ENCODE data around the gene BCDIN3D.

The BCDIN3D gene

DNA sequence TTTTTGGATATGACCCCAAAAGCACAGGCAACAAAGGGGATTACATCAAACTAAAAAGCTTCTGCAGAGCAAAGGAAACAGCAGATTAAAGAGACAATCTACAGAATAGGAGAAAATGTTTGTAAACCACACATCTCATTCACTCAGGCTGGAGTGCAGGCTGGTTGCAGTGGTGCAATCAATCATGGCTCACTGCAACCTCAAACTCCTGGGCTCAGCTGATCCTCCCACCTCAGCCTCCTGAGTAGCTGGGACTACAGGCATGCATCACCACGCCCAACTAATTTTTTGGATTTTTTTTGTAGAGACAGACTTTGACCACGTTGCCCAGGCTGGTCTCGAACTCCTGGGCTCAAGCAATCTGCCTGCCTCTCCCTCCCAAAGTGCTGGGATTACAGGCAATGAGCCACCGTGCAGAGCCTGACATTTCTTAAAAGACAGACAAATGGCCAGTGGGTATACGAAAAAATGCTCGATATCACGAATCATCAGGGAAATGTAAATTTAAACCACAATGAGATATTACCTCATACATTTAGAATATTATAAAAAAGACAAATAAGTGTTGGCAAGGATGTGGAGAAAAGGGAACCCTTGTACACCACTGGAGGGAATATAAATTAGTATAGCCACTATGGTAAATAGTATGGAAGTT, 24.5 kb downstream of the BCDIN3D start:
- DNase-seq: no peak

DNA sequence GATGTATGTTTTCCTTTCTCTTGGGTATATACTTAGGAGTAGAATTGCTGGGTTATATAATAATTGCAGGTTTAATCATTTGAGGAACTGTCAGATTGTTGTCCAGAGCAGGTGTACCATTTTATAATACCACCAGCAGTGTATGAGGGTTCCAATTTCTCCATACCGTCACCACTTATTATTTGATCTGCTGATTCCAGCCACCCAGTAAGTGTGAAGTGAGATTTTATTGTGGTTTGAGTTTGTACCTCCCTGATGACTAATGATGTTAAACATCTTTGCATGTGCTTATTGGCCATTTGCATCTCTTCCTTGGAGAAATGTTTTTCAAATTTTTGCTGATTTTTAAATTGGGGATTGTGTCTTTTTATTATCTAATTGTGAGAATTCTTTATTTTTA, 29.8 kb downstream of the BCDIN3D start:
- no peak for DNase-seq

DNA sequence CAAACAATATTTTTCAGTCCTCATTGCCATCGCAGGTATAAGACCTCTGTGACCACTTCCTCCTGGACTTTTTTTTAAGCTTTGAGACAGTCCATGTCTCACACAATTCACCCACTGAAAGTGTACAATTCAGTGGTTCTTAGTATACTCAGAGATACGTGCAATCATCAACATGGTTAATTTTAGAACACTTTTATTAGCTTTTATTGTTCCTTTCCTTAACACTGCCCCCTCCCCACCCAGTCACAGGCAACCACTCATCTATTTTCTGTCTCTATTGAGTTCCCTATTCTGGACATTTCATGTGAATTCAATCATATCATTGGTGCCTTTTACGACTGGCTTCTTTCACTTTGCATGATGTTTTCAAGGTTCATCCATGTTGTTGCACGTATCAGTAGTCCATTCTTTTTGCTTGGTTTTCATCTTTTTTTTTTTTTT, 30.9 kb downstream of the BCDIN3D start:
- no peak for DNase-seq

DNA sequence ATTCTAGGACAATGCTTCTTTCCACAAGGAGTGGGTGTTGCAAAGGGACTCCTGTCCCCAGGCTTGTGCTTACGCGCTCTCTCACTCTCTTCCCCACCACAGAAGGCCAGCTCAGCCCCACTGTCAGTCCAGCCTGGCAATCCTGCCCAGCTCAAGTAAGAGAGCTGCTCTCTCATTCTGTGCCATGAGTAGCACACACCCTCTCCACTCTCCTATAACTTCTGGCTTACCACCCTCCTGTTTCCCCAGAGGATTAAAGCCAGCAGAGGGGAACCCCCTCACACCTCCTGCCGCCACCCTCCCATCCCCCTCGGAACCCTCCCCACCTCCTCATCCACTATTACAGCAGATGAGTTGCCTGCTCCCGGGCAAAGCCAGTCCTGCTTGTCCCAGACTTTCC, 31.8 kb downstream of the BCDIN3D start:
- no peak for DNase-seq

DNA sequence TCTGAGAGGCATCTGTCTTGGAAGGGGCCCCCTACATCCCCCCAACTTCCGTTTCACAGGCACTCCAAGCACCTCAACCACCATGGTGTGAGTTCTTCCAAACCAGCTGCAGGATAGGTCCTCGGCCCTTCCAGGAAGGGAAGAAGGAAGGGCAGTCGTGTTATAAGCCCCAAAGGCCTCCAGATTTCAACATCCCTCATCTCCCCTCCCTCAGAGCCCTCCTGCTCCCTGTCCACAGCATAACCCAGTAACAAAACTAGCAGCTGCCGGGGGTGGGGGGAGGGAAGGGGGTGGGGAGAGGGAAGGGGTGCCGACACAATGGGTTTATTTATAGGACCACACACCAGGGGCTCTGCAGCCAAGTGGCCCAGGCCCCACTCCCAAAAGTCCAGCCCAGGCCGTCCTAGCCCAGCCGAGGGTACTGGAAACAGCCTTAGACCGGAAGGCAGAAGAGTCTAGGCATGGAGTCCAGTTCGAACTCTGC, 33.0 kb downstream of the BCDIN3D start:
- DNase-seq: no peak

- no peak for DNase-seq
Measured at GRCh38 chr12:49809381-49809905, 33.5 kb downstream of the BCDIN3D start.

DNA sequence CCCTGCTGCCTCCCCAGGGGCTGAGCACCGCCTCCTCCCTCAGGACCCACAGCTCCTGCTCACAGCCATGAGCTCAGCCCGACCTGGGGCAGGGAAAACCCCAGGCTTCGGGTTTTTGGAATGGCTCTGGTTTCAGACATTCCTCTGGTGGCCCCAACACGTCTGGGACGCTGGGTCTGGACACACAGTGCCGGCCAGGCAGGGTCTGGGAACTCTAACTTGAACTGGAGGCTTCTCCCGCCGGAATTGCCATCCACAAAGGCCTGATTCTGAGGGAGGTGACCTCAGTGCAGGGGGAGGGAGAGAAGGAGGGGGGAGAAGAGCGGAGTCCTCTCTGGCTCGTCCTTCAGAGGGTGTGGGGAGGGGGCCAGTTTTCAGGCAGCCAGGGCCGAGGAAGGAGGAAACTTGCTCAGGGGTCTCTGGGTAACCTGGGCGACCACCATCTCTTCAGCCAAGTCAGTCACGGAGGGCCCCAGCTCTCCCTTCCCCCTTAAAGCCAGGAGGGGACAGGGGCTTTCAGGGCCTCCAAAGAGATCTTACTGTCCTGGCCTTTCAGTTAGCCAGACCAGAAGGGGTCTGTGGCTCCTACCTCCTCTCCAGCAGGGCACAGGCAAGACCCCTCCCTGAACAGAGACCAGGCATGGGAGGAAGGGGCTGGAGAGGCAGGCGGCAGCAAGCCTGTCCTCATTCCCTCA, 34.1 kb downstream of the BCDIN3D start:
- DNase-seq: no peak

- DNase-seq: no peak
Measured at GRCh38 chr12:49807991-49808580, 34.8 kb downstream of the BCDIN3D start.

GRCh38 chr12:49806877-49807276, 36.0 kb downstream of the BCDIN3D start:
- DNase-seq: no peak

DNA sequence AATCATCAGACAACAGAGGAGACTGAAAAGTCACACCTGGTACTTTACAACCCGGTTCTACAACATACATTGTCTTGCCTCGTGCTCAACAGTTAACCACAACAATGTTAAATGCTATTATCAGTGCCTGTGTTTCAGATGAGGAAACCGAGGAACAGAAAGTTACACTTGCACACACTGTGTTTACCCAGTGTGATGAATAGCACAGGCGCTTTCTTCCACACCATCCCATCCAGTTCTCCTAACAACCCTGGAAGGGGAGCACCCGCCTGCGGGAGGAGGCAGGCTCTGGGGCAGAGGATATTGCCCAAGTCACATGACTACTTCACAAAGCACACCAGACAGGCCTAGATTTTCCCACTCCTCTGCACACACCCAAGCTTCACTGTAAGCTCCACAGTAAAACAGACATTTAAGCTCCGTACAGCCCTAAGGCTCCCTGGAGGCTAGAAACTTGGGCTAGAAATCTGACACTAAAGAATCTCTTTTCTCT, 36.5 kb downstream of the BCDIN3D start:
- DNase-seq: no peak

- no peak for DNase-seq
Measured at GRCh38 chr12:49805409-49805808, 37.5 kb downstream of the BCDIN3D start.

DNA sequence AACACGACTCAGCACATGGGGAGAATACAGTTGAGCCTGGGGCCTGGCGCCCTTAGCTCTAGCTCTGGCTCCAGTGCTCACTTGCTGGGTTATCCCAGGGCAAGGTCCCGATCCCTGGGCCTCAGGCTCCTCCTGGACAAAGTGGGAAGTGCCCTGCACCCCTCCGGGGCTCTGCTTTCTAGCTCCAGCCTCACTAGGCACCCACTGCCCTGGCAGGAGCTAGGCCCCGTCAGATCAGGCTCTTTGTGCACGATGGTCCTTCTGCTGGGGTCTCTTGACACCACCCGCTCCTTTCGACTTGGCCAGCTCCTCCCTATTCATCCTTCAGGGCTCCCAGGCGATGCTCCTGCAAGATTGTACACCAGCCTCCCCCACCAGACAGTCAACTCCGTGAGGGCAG, 38.1 kb downstream of the BCDIN3D start:
- no peak for DNase-seq

- no peak for DNase-seq
Measured at GRCh38 chr12:49803693-49804450, 39.0 kb downstream of the BCDIN3D start.

GRCh38 chr12:49801141-49802063, 41.5 kb downstream of the BCDIN3D start:
- no peak for DNase-seq

GRCh38 chr12:49800421-49801140, 42.3 kb downstream of the BCDIN3D start:
- no peak for DNase-seq

- DNase-seq: no peak
Measured at GRCh38 chr12:49798934-49799333, 44.0 kb downstream of the BCDIN3D start.

- no peak for DNase-seq
Measured at GRCh38 chr12:49798248-49798647, 44.7 kb downstream of the BCDIN3D start.

DNA sequence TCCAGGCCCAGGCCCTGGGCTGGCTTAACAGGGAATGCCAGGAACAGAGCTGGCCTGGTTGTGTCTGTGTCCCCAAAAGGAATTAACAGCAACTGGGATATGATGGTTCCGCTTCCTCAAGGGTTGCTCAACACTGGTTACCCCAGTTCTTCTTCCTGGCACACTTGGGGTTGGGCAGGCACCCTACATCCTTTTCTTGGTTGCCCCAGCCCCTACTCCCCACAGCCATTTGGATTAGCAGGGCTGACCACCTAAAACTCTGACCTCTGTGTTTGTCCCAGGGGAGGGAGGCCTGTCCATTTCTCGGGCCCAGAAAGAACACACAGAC, 45.5 kb downstream of the BCDIN3D start:
- no peak for DNase-seq

- no peak for DNase-seq
Measured at GRCh38 chr12:49796606-49797448, 46.1 kb downstream of the BCDIN3D start.

DNA sequence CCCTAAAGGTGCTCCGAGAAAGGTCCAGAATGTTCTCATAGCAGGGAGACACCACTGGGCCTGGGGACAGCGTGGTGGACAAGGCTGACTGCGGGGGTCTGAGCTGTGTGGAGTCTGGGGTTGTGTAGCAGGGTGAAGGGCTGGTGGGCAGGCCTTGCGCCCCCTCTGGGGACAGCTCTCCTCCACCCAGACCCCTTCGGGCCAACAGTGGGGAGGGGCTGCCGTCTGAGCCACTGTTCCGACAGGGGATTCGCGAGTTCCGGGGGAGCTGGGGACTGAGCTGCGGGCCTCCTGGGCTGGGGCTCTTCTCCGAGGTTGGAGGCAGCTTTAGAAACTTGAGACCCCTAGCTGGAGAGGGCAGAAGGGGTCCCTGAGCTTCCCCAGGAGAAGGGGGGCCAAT, 46.8 kb downstream of the BCDIN3D start:
- no peak for DNase-seq

Measured in NCI-H2107 (cell line).